H4 (cell line): ENCODE data around the gene FARS2. TPM values are rescaled to one million over a fixed set of nuclear protein-coding genes. Genes with fewer than 3 reads are reported as not detected.
"Not testable (repeated sequence)": the region's sequence is repeated elsewhere in the genome, so short reads cannot be mapped to it uniquely, and the experiment has no call there.

ENCODE experiments used
- DNase-seq: peaks from one replicate; pipeline ENCODE4 v3.0.0-alpha.2; 2015; ENCODE audit warnings: low spot score
- total RNA-seq: library from RNA; depleted of rRNA; stranded (reverse); fragments of >200 nt; shearing (Covaris generic); gene quantifications from 2 replicates; pipeline ENCODE4 v1.2.3, GENCODE V29; 2014

FARS2 gene
- total RNA-seq, 1 experiment from 2014 or later: 19.2 TPM

GRCh38 chr6:5665173-5665572 is 403.9 kb downstream of the FARS2 start:
- DNase-seq: no peak

GRCh38 chr6:5665667-5666066 is 404.4 kb downstream of the FARS2 start:
- no peak for DNase-seq

GRCh38 chr6:5666695-5667094 is 405.4 kb downstream of the FARS2 start:
- DNase-seq: no peak

GRCh38 chr6:5667737-5668136 is 406.4 kb downstream of the FARS2 start:
- DNase-seq: no peak

- no peak for DNase-seq
These were observed 409.1 kb downstream of the FARS2 start for GRCh38 chr6:5670381-5670780.

- DNase-seq: no peak
These were observed 409.7 kb downstream of the FARS2 start for GRCh38 chr6:5670811-5671561.

- DNase-seq: no peak
These were observed 410.6 kb downstream of the FARS2 start for GRCh38 chr6:5671601-5672559.

- peak; percentile 53 for DNase-seq
These were observed 411.3 kb downstream of the FARS2 start for GRCh38 chr6:5672581-5673011.

GRCh38 chr6:5673019-5673790 is 411.9 kb downstream of the FARS2 start:
- DNase-seq: no peak

GRCh38 chr6:5674141-5674540 is 412.8 kb downstream of the FARS2 start:
- no peak for DNase-seq

- no peak for DNase-seq
These were observed 413.4 kb downstream of the FARS2 start for GRCh38 chr6:5674721-5675120.

- DNase-seq: no peak
These were observed 415.4 kb downstream of the FARS2 start for GRCh38 chr6:5676701-5677100.

- DNase-seq: no peak
These were observed 416.1 kb downstream of the FARS2 start for GRCh38 chr6:5677219-5678000.

GRCh38 chr6:5679270-5679669 is 418.0 kb downstream of the FARS2 start:
- DNase-seq: no peak

GRCh38 chr6:5679691-5680090 is 418.4 kb downstream of the FARS2 start:
- DNase-seq: no peak

- DNase-seq: no peak
These were observed 418.8 kb downstream of the FARS2 start for GRCh38 chr6:5680095-5680494.

- no peak for DNase-seq
These were observed 420.2 kb downstream of the FARS2 start for GRCh38 chr6:5681480-5681879.

- DNase-seq: no peak
These were observed 421.2 kb downstream of the FARS2 start for GRCh38 chr6:5682530-5682929.

GRCh38 chr6:5683747-5684146 is 422.4 kb downstream of the FARS2 start:
- not testable (repeated sequence) for DNase-seq

- DNase-seq: peak; percentile 19
These were observed 423.2 kb downstream of the FARS2 start for GRCh38 chr6:5684320-5685053.
